ENCODE data around the gene KATNB1. TPM values are rescaled to one million over a fixed set of nuclear protein-coding genes. Genes with fewer than 3 reads are reported as not detected.

KATNB1 gene
- total RNA-seq, 1 donor from 2014 or later = 33.5 TPM

DNA sequence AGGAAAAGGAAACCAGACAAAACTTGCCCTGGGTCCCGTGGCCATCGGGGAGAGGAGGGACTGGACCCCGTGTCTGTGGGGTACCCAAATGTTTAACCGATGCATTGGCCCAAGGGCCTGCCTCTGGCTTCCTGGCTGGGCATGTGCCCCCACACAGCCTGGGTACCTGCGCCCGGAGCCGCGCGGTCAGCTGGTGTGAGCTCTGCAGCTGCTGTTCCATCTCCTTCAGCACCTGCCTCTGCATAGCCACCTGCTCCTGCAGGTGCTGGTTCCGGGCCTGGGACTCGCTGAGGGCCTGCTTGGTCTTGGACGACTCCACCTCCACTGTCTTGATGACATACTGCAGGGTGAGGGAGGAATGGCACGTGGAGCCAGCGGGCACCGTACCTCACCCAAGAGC is 34.8 kb downstream of the KATNB1 start:
- H3K9me3 Mint-ChIP-seq = no peaks in the 10 kb centered on the region

DNA sequence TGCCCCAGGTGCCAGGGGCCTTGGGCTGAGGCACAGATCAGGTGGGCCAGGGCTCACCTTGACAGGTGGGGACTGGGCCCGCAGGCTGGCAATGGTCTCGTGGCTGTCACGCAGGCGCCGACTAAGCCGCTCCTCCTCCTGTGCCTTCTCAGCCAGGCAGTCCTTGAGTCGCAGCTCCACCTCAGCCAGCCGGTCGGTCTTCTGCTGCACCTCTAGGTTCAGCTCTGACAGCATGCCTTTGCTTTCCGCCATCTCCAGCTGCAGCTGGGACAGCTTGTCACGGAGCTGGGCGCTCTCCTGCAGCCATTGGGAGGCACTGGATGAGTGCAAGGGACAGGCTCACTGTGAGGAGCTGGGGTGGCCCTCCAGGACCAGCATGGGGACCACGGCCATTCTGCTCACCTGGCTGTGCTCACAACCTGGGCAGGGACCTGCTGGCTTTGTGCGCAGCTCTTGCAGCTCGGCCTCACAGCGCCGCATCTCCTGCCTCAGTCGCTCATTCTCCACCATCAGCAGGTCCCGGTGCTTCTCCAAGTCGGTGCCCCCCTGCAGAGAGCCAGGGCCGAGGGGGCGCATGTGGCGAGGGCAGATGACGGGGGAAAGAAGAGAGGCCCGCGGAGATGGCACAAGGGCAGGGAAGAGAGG is 35.7 kb downstream of the KATNB1 start:
- Mint-ChIP-seq H3K36me3 (no peaks in the 10 kb centered on the region), H3K4me1 (peaks cover 13% of the 10 kb centered on the region), H3K9me3 (no peaks in the 10 kb centered on the region), H3K4me3 (no peak overlapping the region), H3K27me3 (ENCODE audit: insufficient read depth, low read depth) (peaks cover 4% of the 10 kb centered on the region), H3K27ac (no peak overlapping the region)
- Histone ChIP-seq H3K27me3 (no peaks in the 10 kb centered on the region), H3K4me2 (no peak overlapping the region), H3K9ac (no peak overlapping the region), H2AFZ (replicated peaks) (no peak overlapping the region), H3K4me3 (no peak overlapping the region), H3K27ac (no peak overlapping the region), H4K20me1 (ENCODE audit: low read depth) (no peaks in the 10 kb centered on the region), H3K79me2 (ENCODE audit: low read depth) (no peaks in the 10 kb centered on the region), H3K36me3 (no peaks in the 10 kb centered on the region), H3K9me3 (ENCODE audit: low read depth) (no peaks in the 10 kb centered on the region), H3K4me1 (peaks cover 10% of the 10 kb centered on the region), H3F3A (ENCODE audit: low read depth) (peaks cover 14% of the 10 kb centered on the region)
- DNase-seq (ENCODE audit: low spot score) = no peak
- TF ChIP-seq EZH2phosphoT487 (IDR thresholded peaks at IDR 0.05) = no peak
- TF ChIP-seq, protein P1, sequence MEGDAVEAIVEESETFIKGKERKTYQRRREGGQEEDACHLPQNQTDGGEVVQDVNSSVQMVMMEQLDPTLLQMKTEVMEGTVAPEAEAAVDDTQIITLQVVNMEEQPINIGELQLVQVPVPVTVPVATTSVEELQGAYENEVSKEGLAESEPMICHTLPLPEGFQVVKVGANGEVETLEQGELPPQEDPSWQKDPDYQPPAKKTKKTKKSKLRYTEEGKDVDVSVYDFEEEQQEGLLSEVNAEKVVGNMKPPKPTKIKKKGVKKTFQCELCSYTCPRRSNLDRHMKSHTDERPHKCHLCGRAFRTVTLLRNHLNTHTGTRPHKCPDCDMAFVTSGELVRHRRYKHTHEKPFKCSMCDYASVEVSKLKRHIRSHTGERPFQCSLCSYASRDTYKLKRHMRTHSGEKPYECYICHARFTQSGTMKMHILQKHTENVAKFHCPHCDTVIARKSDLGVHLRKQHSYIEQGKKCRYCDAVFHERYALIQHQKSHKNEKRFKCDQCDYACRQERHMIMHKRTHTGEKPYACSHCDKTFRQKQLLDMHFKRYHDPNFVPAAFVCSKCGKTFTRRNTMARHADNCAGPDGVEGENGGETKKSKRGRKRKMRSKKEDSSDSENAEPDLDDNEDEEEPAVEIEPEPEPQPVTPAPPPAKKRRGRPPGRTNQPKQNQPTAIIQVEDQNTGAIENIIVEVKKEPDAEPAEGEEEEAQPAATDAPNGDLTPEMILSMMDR (IDR thresholded peaks at IDR 0.05) = no peak
- TF ChIP-seq EZH2 (IDR thresholded peaks at IDR 0.05) = no peak

More for the DNA sequence above, 34.8 kb downstream of the KATNB1 start:
- Histone ChIP-seq H4K20me1 (ENCODE audit: low read depth) (no peaks in the 10 kb centered on the region), H2AFZ (replicated peaks) (no peak overlapping the region), H3K27ac (no peak overlapping the region), H3K9me3 (ENCODE audit: low read depth) (no peaks in the 10 kb centered on the region), H3F3A (ENCODE audit: low read depth) (peaks cover 6% of the 10 kb centered on the region), H3K79me2 (ENCODE audit: low read depth) (no peaks in the 10 kb centered on the region), H3K4me3 (no peak overlapping the region), H3K36me3 (no peaks in the 10 kb centered on the region), H3K4me2 (no peak overlapping the region), H3K9ac (no peak overlapping the region), H3K27me3 (no peaks in the 10 kb centered on the region), H3K4me1 (peaks cover 3% of the 10 kb centered on the region)
- no peak for TF ChIP-seq EZH2 (IDR thresholded peaks at IDR 0.05)
- TF ChIP-seq EZH2phosphoT487 (IDR thresholded peaks at IDR 0.05) = no peak
- TF ChIP-seq, protein P1 (IDR thresholded peaks at IDR 0.05) = no peak
- H3K27me3 Mint-ChIP-seq (ENCODE audit: insufficient read depth, low read depth) = peaks cover 3% of the 10 kb centered on the region
- H3K27ac Mint-ChIP-seq = peak overlapping the region; percentile 81
- peaks cover 2% of the 10 kb centered on the region for H3K36me3 Mint-ChIP-seq
- DNase-seq (ENCODE audit: low spot score) = no peak
- H3K4me1 Mint-ChIP-seq = peaks cover 4% of the 10 kb centered on the region
- H3K4me3 Mint-ChIP-seq = no peak overlapping the region

DNA sequence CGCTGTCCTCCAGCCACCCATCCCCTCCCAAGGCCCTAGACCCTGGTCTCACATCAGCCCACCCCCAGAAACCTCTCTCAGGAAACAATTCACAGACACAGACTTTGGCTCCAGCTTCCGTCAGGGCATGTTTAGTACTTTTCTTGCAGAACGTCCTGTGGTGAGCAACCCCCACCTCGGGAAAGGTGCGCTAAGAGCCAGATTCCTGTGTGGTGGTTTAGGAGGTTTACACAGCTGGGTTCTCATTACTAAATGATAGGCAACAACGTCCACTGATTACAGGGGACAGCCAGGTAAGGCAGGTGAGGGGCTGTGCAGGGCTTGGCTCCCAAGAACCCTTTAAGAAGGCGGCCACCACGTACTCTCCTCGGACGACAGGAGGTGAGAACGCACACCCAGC is 37.4 kb downstream of the KATNB1 start:
- no peak overlapping the region for H3K9ac ChIP-seq
- H3K27me3 ChIP-seq = no peaks in the 10 kb centered on the region
- no peaks in the 10 kb centered on the region for H3K79me2 ChIP-seq (ENCODE audit: low read depth)
- no peak overlapping the region for H3K4me2 ChIP-seq
- no peaks in the 10 kb centered on the region for H3K9me3 ChIP-seq (ENCODE audit: low read depth)
- H3F3A ChIP-seq (ENCODE audit: low read depth) = peaks cover 21% of the 10 kb centered on the region
- no peaks in the 10 kb centered on the region for H3K9me3 Mint-ChIP-seq
- peaks cover 11% of the 10 kb centered on the region for H3K4me1 ChIP-seq
- H3K27me3 Mint-ChIP-seq (ENCODE audit: insufficient read depth, low read depth) = peaks cover 4% of the 10 kb centered on the region
- no peak overlapping the region for H3K27ac Mint-ChIP-seq
- H3K4me1 Mint-ChIP-seq = peaks cover 15% of the 10 kb centered on the region
- H3K36me3 Mint-ChIP-seq = no peaks in the 10 kb centered on the region
- H2AFZ ChIP-seq (replicated peaks) = no peak overlapping the region
- H3K4me3 Mint-ChIP-seq = no peak overlapping the region
- no peak overlapping the region for H3K27ac ChIP-seq
- no peak overlapping the region for H3K4me3 ChIP-seq
- no peaks in the 10 kb centered on the region for H3K36me3 ChIP-seq
- TF ChIP-seq EZH2 (IDR thresholded peaks at IDR 0.05) (no peak), EZH2phosphoT487 (IDR thresholded peaks at IDR 0.05) (no peak)
- TF ChIP-seq, protein P1 (IDR thresholded peaks at IDR 0.05) = no peak
- no peaks in the 10 kb centered on the region for H4K20me1 ChIP-seq (ENCODE audit: low read depth)
- no peak for DNase-seq (ENCODE audit: low spot score)

Data from neural progenitor cell (in vitro differentiated cells).